ENCODE measurements around the gene ELK4. TPM values are rescaled to one million over a fixed set of nuclear protein-coding genes. Genes with fewer than 3 reads are reported as not detected.

Gene ELK4
- total RNA-seq, 2 experiments from 2014 or later, result 60.7 to 65.8 TPM

- Mint-ChIP-seq H3K4me1 (ENCODE audit: low read depth) (no peaks in the 10 kb centered on the region), H3K4me3 (no peak overlapping the region), H3K27me3 (peaks cover 20% of the 10 kb centered on the region), H3K36me3 (no peaks in the 10 kb centered on the region), H3K27ac (no peak overlapping the region), H3K9me3 (no peaks in the 10 kb centered on the region)
- ChIA-PET CTCF (no interaction called here), POLR2A (no interaction called here)
- no peak for DNase-seq
- intact Hi-C loops (cut with micrococcal nuclease), result no loop called here
Observed at GRCh38 chr1:205577874-205578658, 53.7 kb downstream of the ELK4 start.

DNA sequence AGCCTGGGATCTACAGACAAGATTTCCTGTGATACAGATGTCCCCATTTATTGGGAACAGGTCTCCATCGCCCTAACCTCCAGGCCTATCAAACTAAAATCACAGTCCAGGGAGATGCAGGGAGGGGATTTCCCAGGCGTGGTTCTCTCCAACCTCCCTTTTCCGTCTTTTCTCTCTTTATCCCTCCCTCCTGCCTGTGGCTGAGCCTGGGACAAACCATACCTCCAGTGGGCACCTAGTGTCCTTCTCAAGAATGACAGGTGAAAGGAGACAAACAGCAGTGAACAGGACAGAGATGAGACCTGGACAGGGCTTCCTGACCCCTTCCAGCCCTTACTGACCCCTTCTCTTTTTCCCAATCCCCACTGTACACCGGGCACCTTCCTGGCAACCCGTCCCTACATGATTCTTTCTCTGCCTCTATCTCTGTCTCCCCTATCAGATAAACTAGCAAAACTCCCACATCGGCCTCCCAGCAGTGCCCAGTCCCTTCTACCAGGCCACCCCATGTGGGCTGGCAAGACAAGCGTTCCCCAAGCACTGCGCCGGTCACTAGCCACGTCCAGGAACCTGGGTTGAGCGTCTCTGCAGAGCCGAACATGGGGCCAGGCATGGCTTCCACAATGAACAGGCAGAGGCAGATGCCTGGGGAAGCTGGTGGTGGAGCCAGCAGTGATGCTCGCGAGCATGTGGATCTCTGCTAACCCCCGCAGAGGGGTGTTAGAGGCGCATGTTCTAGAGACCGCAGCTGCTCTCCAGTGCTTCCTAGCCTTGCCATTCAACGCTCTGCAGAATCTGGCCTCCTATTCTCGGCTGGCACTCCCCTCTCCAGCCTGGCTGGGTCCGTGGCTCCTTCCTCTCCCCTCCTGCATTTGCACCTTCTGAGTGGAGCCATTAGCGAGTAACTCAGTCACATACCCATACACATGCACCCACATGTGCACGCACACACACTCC is 54.7 kb downstream of the ELK4 start:
- CTCF ChIA-PET, result interaction anchor here (0.8 kb wide), 1 partner anchor 81 kb away, joined by 3 read pairs; no protein-coding TSS in a partner anchor
- H3K27ac Mint-ChIP-seq, result no peak overlapping the region
- H3K4me1 Mint-ChIP-seq (ENCODE audit: low read depth), result no peaks in the 10 kb centered on the region
- H3K9me3 Mint-ChIP-seq, result no peaks in the 10 kb centered on the region
- no peaks in the 10 kb centered on the region for H3K36me3 Mint-ChIP-seq
- peaks cover 21% of the 10 kb centered on the region for H3K27me3 Mint-ChIP-seq
- POLR2A ChIA-PET, result no interaction called here
- H3K4me3 Mint-ChIP-seq, result no peak overlapping the region
- intact Hi-C loops (cut with micrococcal nuclease), result no loop called here
- DNase-seq, result no peak

- H3K4me3 Mint-ChIP-seq, result no peak overlapping the region
- DNase-seq, result no peak
- no peaks in the 10 kb centered on the region for H3K9me3 Mint-ChIP-seq
- POLR2A ChIA-PET, result no interaction called here
- no peaks in the 10 kb centered on the region for H3K4me1 Mint-ChIP-seq (ENCODE audit: low read depth)
- no peaks in the 10 kb centered on the region for H3K36me3 Mint-ChIP-seq
- H3K27ac Mint-ChIP-seq, result no peak overlapping the region
- CTCF ChIA-PET, result interaction anchor here (0.8 kb wide), 2 partner anchors 83 to 136 kb away, joined by 3 read pairs; no protein-coding TSS in a partner anchor
- intact Hi-C loops (cut with micrococcal nuclease), result no loop called here
- peaks cover 25% of the 10 kb centered on the region for H3K27me3 Mint-ChIP-seq
Observed at GRCh38 chr1:205576011-205576410, 55.8 kb downstream of the ELK4 start.

DNA sequence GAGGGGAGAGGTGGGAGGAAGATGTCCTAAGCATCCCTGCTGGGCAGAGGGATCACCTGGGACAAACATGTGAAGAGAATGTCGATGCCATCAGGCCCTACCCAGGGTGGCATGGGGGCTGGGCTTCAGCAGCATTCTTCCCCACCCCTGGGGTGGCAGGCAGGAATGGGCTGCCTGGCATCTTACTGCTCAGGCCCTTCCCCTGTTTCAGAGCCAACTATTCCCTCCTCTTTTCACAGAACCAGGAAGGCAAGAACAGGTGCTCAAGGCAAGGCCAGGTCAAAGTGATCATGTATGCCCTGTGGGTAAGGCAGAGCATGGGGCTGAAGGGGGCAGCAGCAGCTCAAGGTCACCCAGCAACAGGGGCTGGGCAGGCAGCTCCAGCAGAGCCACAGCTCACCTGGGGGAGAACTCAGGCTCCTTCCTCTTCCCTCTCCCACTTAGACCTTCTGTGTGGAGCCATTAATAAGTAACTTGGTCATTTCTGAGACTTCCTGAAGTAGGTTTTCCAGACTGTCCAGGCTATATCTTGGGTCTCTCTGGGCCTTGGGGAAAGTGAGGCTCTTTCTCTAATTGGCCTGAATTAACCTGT is 56.4 kb downstream of the ELK4 start:
- ChIA-PET POLR2A (no interaction called here), CTCF (interaction anchor here (0.8 to 1.2 kb wide), 2 partner anchors 90 to 136 kb away, joined by 3 to 4 read pairs; no protein-coding TSS in a partner anchor)
- Mint-ChIP-seq H3K27ac (no peak overlapping the region), H3K4me3 (no peak overlapping the region), H3K4me1 (ENCODE audit: low read depth) (no peaks in the 10 kb centered on the region), H3K27me3 (peaks cover 20% of the 10 kb centered on the region), H3K9me3 (no peaks in the 10 kb centered on the region), H3K36me3 (no peaks in the 10 kb centered on the region)
- intact Hi-C loops (cut with micrococcal nuclease), result no loop called here
- no peak for DNase-seq

DNA sequence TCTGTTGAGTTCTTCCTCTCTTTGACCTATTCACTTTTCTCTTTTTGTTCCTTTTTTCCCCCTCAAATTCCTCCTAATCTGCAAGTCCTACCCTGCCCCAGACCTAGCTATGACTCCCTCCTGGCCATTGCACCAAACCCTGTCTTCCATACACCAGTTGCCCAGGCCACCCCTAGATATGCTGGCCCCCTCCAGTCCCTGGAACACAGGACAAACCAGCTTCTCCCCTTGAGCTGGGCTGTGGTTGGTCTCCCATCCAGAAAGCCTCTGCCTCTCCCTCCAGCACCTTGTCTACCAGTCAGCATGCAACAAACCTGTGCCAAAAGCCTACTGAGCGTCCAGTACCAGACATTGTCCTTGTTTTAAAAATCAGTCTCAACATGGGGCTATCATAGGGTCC is 59.4 kb downstream of the ELK4 start:
- ChIA-PET CTCF (interaction anchor here (0.9 to 1.9 kb wide), 4 partner anchors 60 to 87 kb away, joined by 3 to 7 read pairs (median 3); no protein-coding TSS in a partner anchor), POLR2A (interaction anchor here (0.6 kb wide), 1 partner anchor 187 kb away, joined by 4 read pairs; no protein-coding TSS in a partner anchor)
- no peak for DNase-seq
- intact Hi-C loops (cut with micrococcal nuclease), result no loop called here
- Mint-ChIP-seq H3K36me3 (no peaks in the 10 kb centered on the region), H3K27ac (no peak overlapping the region), H3K4me1 (ENCODE audit: low read depth) (peaks cover 3% of the 10 kb centered on the region), H3K4me3 (no peak overlapping the region), H3K9me3 (no peaks in the 10 kb centered on the region), H3K27me3 (peaks cover 24% of the 10 kb centered on the region)

- intact Hi-C loops (cut with micrococcal nuclease), result no loop called here
- Mint-ChIP-seq H3K27ac (no peak overlapping the region), H3K4me3 (no peak overlapping the region), H3K36me3 (no peaks in the 10 kb centered on the region), H3K4me1 (ENCODE audit: low read depth) (peaks cover 3% of the 10 kb centered on the region), H3K9me3 (no peaks in the 10 kb centered on the region), H3K27me3 (peaks cover 21% of the 10 kb centered on the region)
- ChIA-PET CTCF (interaction anchor here (0.8 to 1.9 kb wide), 4 partner anchors 20 to 87 kb away, joined by 3 to 7 read pairs (median 3); no protein-coding TSS in a partner anchor), POLR2A (interaction anchor here (0.6 kb wide), 1 partner anchor 187 kb away, joined by 4 read pairs; no protein-coding TSS in a partner anchor)
- DNase-seq, result no peak
Observed at GRCh38 chr1:205571747-205572146, 60.1 kb downstream of the ELK4 start.

DNA sequence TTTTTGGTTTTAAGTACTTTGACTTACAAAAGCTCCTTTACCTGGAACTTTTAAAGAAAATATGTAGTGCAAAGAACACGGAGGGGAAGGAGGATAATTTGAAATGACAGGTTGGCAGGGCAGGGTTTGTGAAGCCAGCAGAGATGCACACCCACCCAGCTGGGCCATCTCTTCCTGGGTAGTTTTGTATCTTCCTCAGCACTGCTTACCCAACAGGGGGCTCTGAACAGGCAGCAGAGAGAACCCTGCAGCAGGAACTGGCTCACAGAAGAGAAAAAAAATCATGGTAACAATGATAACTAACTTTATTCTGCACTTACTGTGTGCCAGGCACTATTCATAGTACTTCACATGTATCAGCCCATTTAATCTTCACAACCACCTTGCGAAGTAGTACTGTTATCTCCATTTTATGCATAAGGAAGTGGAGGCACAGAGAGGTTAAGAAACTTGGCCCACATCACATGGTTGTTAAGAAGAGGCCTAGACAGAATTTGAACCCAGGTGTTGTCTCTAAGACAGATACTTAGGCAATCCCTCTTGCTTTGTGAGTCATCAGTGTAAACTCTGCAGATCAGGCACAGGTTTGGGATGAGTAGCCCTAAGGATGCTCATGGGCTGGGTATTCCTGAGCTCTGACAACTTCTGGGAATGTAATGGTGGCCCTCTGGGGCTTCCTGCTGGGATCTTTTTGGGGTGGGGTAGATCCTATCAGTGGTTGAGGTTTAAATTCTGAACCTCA is 60.8 kb downstream of the ELK4 start:
- no peak overlapping the region for H3K4me3 Mint-ChIP-seq
- DNase-seq, result no peak
- POLR2A ChIA-PET, result no interaction called here
- CTCF ChIA-PET, result interaction anchor here (0.7 to 2.6 kb wide), 7 partner anchors 21 to 87 kb away, joined by 3 to 10 read pairs (median 4); no protein-coding TSS in a partner anchor
- intact Hi-C loops (cut with micrococcal nuclease), result no loop called here
- no peaks in the 10 kb centered on the region for H3K9me3 Mint-ChIP-seq
- peaks cover 3% of the 10 kb centered on the region for H3K4me1 Mint-ChIP-seq (ENCODE audit: low read depth)
- peaks cover 21% of the 10 kb centered on the region for H3K27me3 Mint-ChIP-seq
- no peak overlapping the region for H3K27ac Mint-ChIP-seq
- no peaks in the 10 kb centered on the region for H3K36me3 Mint-ChIP-seq

DNA sequence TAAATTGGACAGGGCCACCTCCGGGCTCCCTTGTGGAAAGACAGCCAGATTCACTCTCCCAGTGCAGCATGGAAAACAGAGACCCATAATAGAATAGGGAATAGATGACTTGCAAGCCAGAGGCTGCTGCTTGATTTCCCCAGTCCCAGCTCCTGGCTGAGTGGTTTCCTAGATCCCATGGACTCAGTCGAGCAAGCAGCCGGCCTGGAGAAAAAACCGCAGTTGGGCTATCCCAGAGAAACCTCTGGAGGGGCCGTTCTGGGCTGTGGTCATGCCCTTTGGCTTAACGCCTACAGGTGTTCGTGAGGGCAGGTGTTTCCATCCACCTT is 61.7 kb downstream of the ELK4 start:
- ChIA-PET POLR2A (no interaction called here), CTCF (interaction anchor here (1.0 to 2.6 kb wide), 5 partner anchors 22 to 88 kb away, joined by 3 to 10 read pairs (median 8); no protein-coding TSS in a partner anchor)
- Mint-ChIP-seq H3K4me1 (ENCODE audit: low read depth) (peaks cover 3% of the 10 kb centered on the region), H3K36me3 (no peaks in the 10 kb centered on the region), H3K9me3 (no peaks in the 10 kb centered on the region), H3K27me3 (peaks cover 21% of the 10 kb centered on the region), H3K4me3 (no peak overlapping the region), H3K27ac (no peak overlapping the region)
- no peak for DNase-seq
- intact Hi-C loops (cut with micrococcal nuclease), result no loop called here

DNA sequence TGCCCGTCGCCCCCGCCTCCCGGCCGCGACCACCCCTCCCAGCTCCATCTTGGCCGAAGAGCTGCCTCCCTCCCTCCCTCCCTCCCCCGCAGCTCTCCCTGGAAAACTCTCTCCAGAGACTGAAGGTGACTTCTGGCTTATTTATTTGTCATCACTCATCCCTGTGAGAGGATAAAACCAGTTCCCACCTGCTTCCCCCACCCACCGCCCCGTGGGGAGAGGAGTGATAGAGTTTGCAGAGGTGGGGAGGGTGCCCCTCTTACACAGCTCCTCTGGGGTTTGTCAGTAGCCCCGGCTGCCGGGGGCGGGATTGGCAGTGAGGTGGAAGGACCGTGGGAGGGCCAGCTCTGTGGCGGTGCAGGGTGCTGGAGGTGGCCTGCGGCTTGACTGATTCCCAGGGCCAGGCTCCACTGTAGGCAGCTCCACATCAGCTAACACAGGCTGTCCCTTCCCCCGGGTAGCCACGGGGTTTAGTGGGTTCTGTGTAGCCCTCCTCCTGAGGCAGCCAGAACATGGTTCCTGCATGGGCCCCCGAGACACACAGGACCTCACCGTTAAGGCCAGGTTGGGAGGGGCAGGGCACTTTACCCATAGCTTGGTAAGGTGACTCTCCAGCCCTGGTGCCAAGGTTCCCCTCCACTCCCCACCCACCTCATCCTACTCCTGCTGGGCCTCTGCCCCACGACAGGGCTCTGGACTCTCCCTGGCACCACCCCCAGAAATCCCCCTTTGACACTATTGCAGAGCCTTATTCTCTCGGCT is 62.2 kb downstream of the ELK4 start:
- H3K4me3 Mint-ChIP-seq, result no peak overlapping the region
- peaks cover 21% of the 10 kb centered on the region for H3K27me3 Mint-ChIP-seq
- DNase-seq, result no peak

GRCh38 chr1:205568469-205569361 is 63.1 kb downstream of the ELK4 start:
- no peaks in the 10 kb centered on the region for H3K9me3 Mint-ChIP-seq
- no peak overlapping the region for H3K4me3 Mint-ChIP-seq
- ChIA-PET CTCF (interaction anchor here (1.2 to 2.6 kb wide), 4 partner anchors 23 to 87 kb away, joined by 4 to 9 read pairs (median 6); no protein-coding TSS in a partner anchor), POLR2A (no interaction called here)
- intact Hi-C loops (cut with micrococcal nuclease), result loop anchor here (5.0 kb wide), 1 partner anchor 36 kb away; no protein-coding TSS in a partner anchor
- H3K27me3 Mint-ChIP-seq, result peaks cover 23% of the 10 kb centered on the region
- H3K4me1 Mint-ChIP-seq (ENCODE audit: low read depth), result peaks cover 3% of the 10 kb centered on the region
- H3K36me3 Mint-ChIP-seq, result no peaks in the 10 kb centered on the region
- DNase-seq, result no peak
- H3K27ac Mint-ChIP-seq, result no peak overlapping the region

More for the DNA sequence above, 62.2 kb downstream of the ELK4 start:
- ChIA-PET POLR2A (no interaction called here), CTCF (interaction anchor here (1.0 to 2.6 kb wide), 5 partner anchors 22 to 88 kb away, joined by 3 to 10 read pairs (median 8); no protein-coding TSS in a partner anchor)
- Mint-ChIP-seq H3K9me3 (no peaks in the 10 kb centered on the region), H3K4me1 (ENCODE audit: low read depth) (peaks cover 3% of the 10 kb centered on the region), H3K27ac (no peak overlapping the region), H3K36me3 (no peaks in the 10 kb centered on the region)
- intact Hi-C loops (cut with micrococcal nuclease), result loop anchor here (5.0 kb wide), 1 partner anchor 37 kb away; no protein-coding TSS in a partner anchor

All from activated CD4-positive, alpha-beta memory T cell treated with anti-CD3 and anti-CD28 coated beads for 36 hours (primary cell).